ENCODE data around the gene NCKAP5.

- TF ChIP-seq TARDBP (IDR thresholded peaks at IDR 0.05): no peak
- TF ChIP-seq SP1 (IDR thresholded peaks at IDR 0.05): no peak
- TF ChIP-seq NFRKB (IDR thresholded peaks at IDR 0.05): no peak
- no peak for TF ChIP-seq PKNOX1 (IDR thresholded peaks at IDR 0.05)
- TF ChIP-seq ELF4 (IDR thresholded peaks at IDR 0.05): no peak
- no peak for TF ChIP-seq CTBP1 (IDR thresholded peaks at IDR 0.05; ENCODE audit: borderline replicate concordance)
- TF ChIP-seq FOXM1 (IDR thresholded peaks at IDR 0.05; ENCODE audit: borderline replicate concordance): no peak
- no peak for TF ChIP-seq BHLHE40 (IDR thresholded peaks at IDR 0.05; ENCODE audit: borderline replicate concordance)
- TF ChIP-seq FOXA1 (IDR thresholded peaks at IDR 0.05): no peak
- TF ChIP-seq L3MBTL2 (conservative IDR thresholded peaks at IDR 0.05): no peak
- no peak for TF ChIP-seq ARNT (IDR thresholded peaks at IDR 0.05)
Observed at GRCh38 chr2:133338224-133338623, 230.0 kb downstream of the NCKAP5 start.

Measured in HEK293T (cell line).